HepG2 (cell line): Measurements from ENCODE around the gene POLR2H. TPM values are rescaled to one million over a fixed set of nuclear protein-coding genes. Genes with fewer than 3 reads are reported as not detected.

Experiments used
- BCL3 ChIP-seq: sonication (generic); formaldehyde crosslinking; IDR thresholded peaks from 2 replicates; pipeline ENCODE4 v1.5.1; 2020; ENCODE audit warnings: mild to moderate bottlenecking, missing genetic modification reagents, moderate library complexity
- CBX5 ChIP-seq: sonication (generic); formaldehyde crosslinking; IDR thresholded peaks from 2 replicates; pipeline ENCODE4 v1.4.0; 2020; ENCODE audit warnings: missing genetic modification reagents, borderline replicate concordance
- CTCF ChIP-seq: sonication (generic); formaldehyde crosslinking; IDR thresholded peaks from 2 replicates; pipeline ENCODE4 v1.5.0; 2020; ENCODE audit warnings: mild to moderate bottlenecking, missing genetic modification reagents, moderate library complexity
- DDIT3 ChIP-seq: sonication (generic); formaldehyde crosslinking; IDR thresholded peaks from 2 replicates; pipeline ENCODE4 v1.4.0; 2020; ENCODE audit warnings: mild to moderate bottlenecking, missing genetic modification reagents
- ELF1 ChIP-seq: sonication (generic); formaldehyde crosslinking; IDR thresholded peaks from 2 replicates; pipeline ENCODE4 v1.4.0; 2020; ENCODE audit warnings: missing genetic modification reagents
- SMAD9 ChIP-seq: sonication (generic); formaldehyde crosslinking; IDR thresholded peaks from 2 replicates; pipeline ENCODE4 v1.5.1; 2020; ENCODE audit warnings: mild to moderate bottlenecking, missing genetic modification reagents
- ZBTB34 ChIP-seq: sonication (generic); formaldehyde crosslinking; IDR thresholded peaks from 2 replicates; pipeline ENCODE4 v1.8.0; 2022; ENCODE audit warnings: mild to moderate bottlenecking, missing genetic modification reagents
- ZFP82 ChIP-seq: sonication (generic); formaldehyde crosslinking; IDR thresholded peaks from 2 replicates; pipeline ENCODE4 v1.5.1; 2020; ENCODE audit warnings: mild to moderate bottlenecking, missing genetic modification reagents, borderline replicate concordance
- ZFY ChIP-seq: sonication (generic); formaldehyde crosslinking; IDR thresholded peaks from 2 replicates; pipeline ENCODE4 v1.4.0; 2020; ENCODE audit warnings: missing genetic modification reagents
- ZHX2 ChIP-seq, 2 experiments: sonication (generic) in 1 of 2; formaldehyde crosslinking in 1 of 2; IDR thresholded peaks; 2 replicates each; pipeline versions ENCODE4 v1.6.1 to v1.9.0; 2014 to 2022; ENCODE audit warnings: antibody characterized with exemption in 1 of 2, borderline replicate concordance in 1 of 2, inconsistent platforms in 1 of 2, low read depth in 1 of 2, missing genetic modification reagents in 1 of 2
- ZNF138 ChIP-seq: sonication (generic); formaldehyde crosslinking; IDR thresholded peaks from 2 replicates; pipeline ENCODE4 v1.5.0; 2020; ENCODE audit warnings: mild to moderate bottlenecking, low read depth, missing genetic modification reagents
- ZNF143 ChIP-seq: sonication (generic); formaldehyde crosslinking; IDR thresholded peaks from 2 replicates; pipeline ENCODE4 v1.4.0; 2020; ENCODE audit warnings: missing genetic modification reagents
- ZNF563 ChIP-seq: sonication (generic); formaldehyde crosslinking; IDR thresholded peaks from 2 replicates; pipeline ENCODE4 v1.8.0; 2022; ENCODE audit warnings: mild to moderate bottlenecking, moderate library complexity, missing genetic modification reagents
- ZNF619 ChIP-seq: sonication (generic); formaldehyde crosslinking; IDR thresholded peaks from 2 replicates; pipeline ENCODE4 v1.4.0; 2020; ENCODE audit warnings: mild to moderate bottlenecking, missing genetic modification reagents
- ZNF724P ChIP-seq: sonication (generic); formaldehyde crosslinking; IDR thresholded peaks from 2 replicates; pipeline ENCODE4 v1.8.0; 2022; ENCODE audit warnings: missing genetic modification reagents, borderline replicate concordance
- ZNF772 ChIP-seq: sonication (generic); formaldehyde crosslinking; IDR thresholded peaks from 2 replicates; pipeline ENCODE4 v1.5.0; 2020; ENCODE audit warnings: mild to moderate bottlenecking, missing genetic modification reagents
- polyA plus RNA-seq, 8 experiments: library from polyadenylated mRNA; depleted of rRNA in 3 of 8; stranded (reverse) in 7 of 8; unstranded in 1 of 8; fragments of >200 nt; fragmentation: Illumina TruSeq in 4 of 8; extraction: Trizol in 4 of 8; gene quantifications; 2 replicates each; pipeline versions ENCODE4 v1.2.1 to v1.2.3, GENCODE V29; 2011 to 2016; ENCODE audit warnings: low read depth in 4 of 8, missing spikeins in 1 of 8, mixed read lengths in 1 of 8; ENCODE audit not compliant: insufficient read depth in 1 of 8
- total RNA-seq, 5 experiments: library from RNA; depleted of rRNA; stranded (reverse); fragments of >200 nt; fragmentation: Illumina TruSeq; extraction: Trizol; gene quantifications; 2 replicates each; pipeline ENCODE4 v1.2.3, GENCODE V29; 2016; ENCODE audit warnings: low read depth in 1 of 5

Gene POLR2H
- total and polyA plus RNA-seq, 2 of the 13 experiments (the other 11 are each of a cell fraction or from before 2014, with no cell fraction given) = 118 to 194 TPM

GRCh38 chr3:184336547-184337398 lies 24.7 kb upstream of the POLR2H start (continued):
- TF ChIP-seq ZBTB34 (CRISPR knock-in tag) (no peak), ZNF563 (CRISPR knock-in tag) (no peak), ZNF143 (CRISPR knock-in tag) (peak; percentile 89), ZNF619 (0 out of 2 replicates have a peak, but pooled peaks have one; percentile 25), ELF1 (0 out of 2 replicates have a peak, but pooled peaks have one; percentile 38), ZFY (CRISPR knock-in tag) (peak; percentile 83), ZNF724P (0 out of 2 replicates have a peak, but pooled peaks have one; percentile 43), CBX5 (CRISPR knock-in tag) (peak; percentile 11; the same call in 1 of the 2 replicates), BCL3 (CRISPR knock-in tag) (no peak), SMAD9 (CRISPR knock-in tag) (no peak), ZFP82 (CRISPR knock-in tag) (0 out of 2 replicates have a peak, but pooled peaks have one; percentile 27), DDIT3 (CRISPR knock-in tag) (no peak), ZHX2 (IDR thresholded peaks at IDR 0.05; ENCODE audit: low read depth) (no peak), ZHX2 (CRISPR knock-in tag; IDR thresholded peaks at IDR 0.05; ENCODE audit: borderline replicate concordance) (no peak), CTCF (CRISPR knock-in tag) (no peak), ZNF772 (CRISPR knock-in tag) (peak; percentile 54; the same call in 1 of the 2 replicates), ZNF138 (no peak)
